Fibroblast of lung (primary cell): Measurements from ENCODE around the gene TBCK. TPM values are rescaled to one million over a fixed set of nuclear protein-coding genes. Genes with fewer than 3 reads are reported as not detected.

ENCODE experiments used
- DNase-seq, 2 donors: peaks; one replicate each; pipeline versions ENCODE4 v3.0.0 to v3.0.0-alpha.2; 2010; ENCODE audit warnings: low read depth in 2 of 2
- H2AFZ ChIP-seq: 2 replicates; pipeline ENCODE4 v1.5.1; 2012; ENCODE audit warnings: low read length, control low read depth, inconsistent platforms
- H3K27ac ChIP-seq: 2 replicates; pipeline ENCODE4 v1.5.1; 2011; ENCODE audit warnings: low read length, control low read depth; ENCODE audit not compliant: insufficient read depth
- H3K27me3 ChIP-seq: 2 replicates; pipeline ENCODE4 v1.5.1; 2011; ENCODE audit warnings: mild to moderate bottlenecking, low read length; ENCODE audit not compliant: control insufficient read depth, insufficient read depth
- H3K36me3 ChIP-seq: 2 replicates; pipeline ENCODE4 v1.5.1; 2011; ENCODE audit warnings: low read length; ENCODE audit not compliant: control insufficient read depth, insufficient read depth
- H3K4me1 ChIP-seq: 2 replicates; pipeline ENCODE4 v1.5.1; 2011; ENCODE audit warnings: low read length; ENCODE audit not compliant: control insufficient read depth, insufficient read depth; ENCODE audit errors: extremely low read depth
- H3K4me2 ChIP-seq: 2 replicates; pipeline ENCODE4 v1.5.1; 2011; ENCODE audit warnings: low read length, control low read depth; ENCODE audit not compliant: insufficient read depth; ENCODE audit errors: extremely low read depth
- H3K4me3 ChIP-seq, 4 experiments: fragments of 200-600 bp in 1 of 4; sonication (generic) in 1 of 4; replicated peaks in 1 of 4; 2 replicates each; pipeline ENCODE4 v1.5.1; 2011 to 2016; ENCODE audit warnings: low read length in 4 of 4, low read depth in 3 of 4, mild to moderate bottlenecking in 3 of 4, control low read depth in 2 of 4, inconsistent platforms in 1 of 4, mixed read lengths in 1 of 4; ENCODE audit not compliant: insufficient read depth in 1 of 4; ENCODE audit errors: control extremely low read depth in 1 of 4
- H3K79me2 ChIP-seq: 2 replicates; pipeline ENCODE4 v1.5.1; 2012; ENCODE audit warnings: mild to moderate bottlenecking, low read length, inconsistent platforms; ENCODE audit not compliant: control insufficient read depth, insufficient read depth
- H3K9ac ChIP-seq: 2 replicates; pipeline ENCODE4 v1.5.1; 2011; ENCODE audit warnings: mild to moderate bottlenecking, low read length, control low read depth; ENCODE audit not compliant: insufficient read depth
- H3K9me3 ChIP-seq: 2 replicates; pipeline ENCODE4 v1.5.1; 2012; ENCODE audit warnings: low read depth, low read length; ENCODE audit not compliant: control insufficient read depth, insufficient read depth
- H4K20me1 ChIP-seq: 2 replicates; pipeline ENCODE4 v1.5.1; 2011; ENCODE audit warnings: low read length; ENCODE audit not compliant: control insufficient read depth, insufficient read depth; ENCODE audit errors: extremely low read depth
- CTCF ChIP-seq, 2 donors: IDR thresholded peaks in 1 of 2; conservative IDR thresholded peaks in 1 of 2; 1 replicate in 1 of 2; 2 replicates in 1 of 2; pipeline ENCODE4 v1.5.1; 2011 to 2012; ENCODE audit warnings: low read length in 2 of 2, control low read depth in 1 of 2, inconsistent platforms in 1 of 2, low read depth in 1 of 2, mild to moderate bottlenecking in 1 of 2
- EZH2 ChIP-seq: IDR thresholded peaks from 2 replicates; pipeline ENCODE4 v1.5.1; 2012; ENCODE audit warnings: low read length, control low read depth, mild to moderate bottlenecking; ENCODE audit errors: missing control alignments
- polyA plus RNA-seq, 2 donors: library from polyadenylated mRNA; depleted of rRNA in 1 of 2; stranded (reverse) in 1 of 2; unstranded in 1 of 2; fragments of >200 nt; gene quantifications; 2 replicates each; pipeline ENCODE4 v1.2.1, GENCODE V29; 2011 to 2012; ENCODE audit warnings: missing spikeins in 1 of 2
- total RNA-seq: library from RNA; depleted of rRNA; stranded (reverse); fragments of >200 nt; gene quantifications from 2 replicates; pipeline ENCODE4 v1.2.1, GENCODE V29; 2014

The TBCK gene
- total and polyA plus RNA-seq, 2 donors (not counting 1 experiment from before 2014, with no cell fraction given): 29.0 to 69.9 TPM

DNA sequence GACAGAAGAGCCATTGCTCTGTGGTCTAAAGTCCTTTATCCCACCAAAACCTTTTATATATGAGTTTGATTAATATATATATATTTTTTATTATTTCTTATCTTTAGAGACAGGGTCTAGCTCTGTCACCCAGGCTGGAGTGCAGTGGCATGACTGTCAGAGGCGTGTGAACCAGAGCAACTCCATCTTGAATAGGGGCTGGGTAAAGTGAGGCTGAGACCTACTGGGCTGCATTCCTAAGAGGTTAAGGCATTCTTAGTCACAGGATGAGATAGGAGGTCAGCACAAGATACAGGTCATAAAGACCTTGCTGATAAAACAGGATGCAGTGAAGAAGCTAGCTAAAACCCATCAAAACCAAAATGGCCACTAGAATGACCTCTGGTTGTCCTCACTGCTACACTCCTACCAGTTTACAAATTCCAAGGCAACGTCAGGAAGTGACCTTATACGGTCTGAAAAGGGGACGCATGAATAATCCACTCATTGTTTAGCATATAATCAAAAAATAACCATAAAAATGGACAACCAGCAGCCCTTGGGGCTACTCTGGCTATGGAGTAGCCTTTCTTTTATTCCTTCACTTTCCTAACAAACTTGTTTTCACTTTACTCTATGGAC lies 10.5 kb downstream of the TBCK start:
- Histone ChIP-seq H3K4me1 (no peaks in the 10 kb centered on the region), H3K4me2 (no peak overlapping the region), H2AFZ (no peak overlapping the region), H3K27me3 (no peaks in the 10 kb centered on the region), H3K9ac (no peak overlapping the region), H3K4me3 (no peak overlapping the region), H4K20me1 (no peaks in the 10 kb centered on the region), H3K36me3 (no peaks in the 10 kb centered on the region), H3K27ac (no peak overlapping the region), H3K79me2 (peaks cover 2% of the 10 kb centered on the region), H3K9me3 (no peaks in the 10 kb centered on the region)
- no peak for DNase-seq
- TF ChIP-seq CTCF (conservative IDR thresholded peaks at IDR 0.05 in 1 of 2, IDR thresholded peaks at IDR 0.05 in 1 of 2; ENCODE audit: low read depth in 1 of 2, low read length in 2 of 2): no peak
- TF ChIP-seq EZH2: no peak

GRCh38 chr4:106304632-106305031 lies 11.4 kb downstream of the TBCK start:
- Histone ChIP-seq H3K4me3 (no peak overlapping the region), H3K27ac (no peak overlapping the region), H3K27me3 (no peaks in the 10 kb centered on the region), H2AFZ (no peak overlapping the region), H3K79me2 (no peaks in the 10 kb centered on the region), H3K9ac (no peak overlapping the region), H3K9me3 (no peaks in the 10 kb centered on the region), H3K4me1 (no peaks in the 10 kb centered on the region), H4K20me1 (no peaks in the 10 kb centered on the region), H3K36me3 (no peaks in the 10 kb centered on the region), H3K4me2 (no peak overlapping the region)
- DNase-seq: peak in 1 of 2 donors; percentile 5
- TF ChIP-seq EZH2 (no peak), CTCF (conservative IDR thresholded peaks at IDR 0.05 in 1 of 2, IDR thresholded peaks at IDR 0.05 in 1 of 2; ENCODE audit: low read depth in 1 of 2, low read length in 2 of 2) (no peak)

DNA sequence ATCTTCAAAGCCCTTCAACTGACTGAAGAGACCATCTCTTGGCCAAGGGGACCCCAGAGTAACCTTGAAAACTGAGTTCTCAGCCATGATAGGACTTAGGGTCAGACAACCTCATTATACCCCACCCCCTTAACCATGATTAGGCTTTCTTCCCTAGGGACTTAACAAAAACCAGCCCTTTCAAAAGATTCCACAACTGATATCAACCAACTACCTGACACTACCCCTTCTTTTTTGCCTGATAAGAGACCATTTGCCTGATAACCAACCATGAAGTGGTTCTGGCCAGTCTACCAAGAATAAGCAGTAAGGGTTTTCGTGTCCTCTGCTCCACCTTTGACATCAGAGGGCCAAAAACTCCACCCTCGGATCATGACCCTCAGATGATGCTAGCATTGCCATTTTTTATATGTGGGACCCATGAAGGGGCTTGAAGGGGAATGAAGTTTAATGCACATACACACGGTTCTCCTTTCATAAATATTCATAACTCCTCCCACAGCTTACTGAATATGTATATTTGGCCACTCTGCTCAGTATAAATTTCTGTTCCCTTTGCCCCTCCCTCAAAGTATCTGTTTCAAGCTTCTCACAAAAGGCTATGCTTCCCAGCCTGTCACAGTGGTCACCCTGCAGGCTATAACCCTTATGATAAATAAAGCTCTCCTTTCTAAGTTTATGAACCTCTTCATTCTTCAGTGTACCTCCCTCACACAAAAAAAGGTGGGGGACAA lies 12.3 kb downstream of the TBCK start:
- DNase-seq: no peak

More for the DNA sequence above, 12.3 kb downstream of the TBCK start:
- H3K9me3 ChIP-seq: no peaks in the 10 kb centered on the region
- TF ChIP-seq CTCF (conservative IDR thresholded peaks at IDR 0.05 in 1 of 2, IDR thresholded peaks at IDR 0.05 in 1 of 2; ENCODE audit: low read depth in 1 of 2, low read length in 2 of 2) (no peak), EZH2 (no peak)
- no peak overlapping the region for H3K9ac ChIP-seq
- no peaks in the 10 kb centered on the region for H3K27me3 ChIP-seq
- no peaks in the 10 kb centered on the region for H3K4me1 ChIP-seq
- no peaks in the 10 kb centered on the region for H4K20me1 ChIP-seq
- H3K36me3 ChIP-seq: no peaks in the 10 kb centered on the region
- no peak overlapping the region for H3K4me2 ChIP-seq
- no peak overlapping the region for H3K4me3 ChIP-seq
- no peaks in the 10 kb centered on the region for H3K79me2 ChIP-seq
- no peak overlapping the region for H2AFZ ChIP-seq
- H3K27ac ChIP-seq: no peak overlapping the region
